GM23248 (cell line): Measurements from ENCODE around the gene ZNF384.

Experiments used
- EZH2 ChIP-seq: fragments of 200-600 bp; sonication (generic); IDR thresholded peaks from 2 replicates; pipeline ENCODE4 v1.6.1; 2018; ENCODE audit warnings: antibody characterized with exemption, mild to moderate bottlenecking; ENCODE audit not compliant: insufficient read depth, poor library complexity, severe bottlenecking
- EZH2phosphoT487 ChIP-seq: fragments of 200-600 bp; sonication (generic); IDR thresholded peaks from 2 replicates; pipeline ENCODE4 v1.6.1; 2018; ENCODE audit warnings: antibody characterized with exemption, moderate library complexity, mild to moderate bottlenecking, low read depth; ENCODE audit not compliant: insufficient read depth

- TF ChIP-seq EZH2 (no peak), EZH2phosphoT487 (no peak)
Observed at GRCh38 chr12:6652391-6652790, 36.8 kb downstream of the ZNF384 start.
